NCI-H69 (cell line): ENCODE measurements around the gene ACVR2B.

Source experiments
- DNase-seq: peaks from one replicate; lab custom pipeline; 2025; lab: John Stamatoyannopoulos, UW

Gene ACVR2B

DNA sequence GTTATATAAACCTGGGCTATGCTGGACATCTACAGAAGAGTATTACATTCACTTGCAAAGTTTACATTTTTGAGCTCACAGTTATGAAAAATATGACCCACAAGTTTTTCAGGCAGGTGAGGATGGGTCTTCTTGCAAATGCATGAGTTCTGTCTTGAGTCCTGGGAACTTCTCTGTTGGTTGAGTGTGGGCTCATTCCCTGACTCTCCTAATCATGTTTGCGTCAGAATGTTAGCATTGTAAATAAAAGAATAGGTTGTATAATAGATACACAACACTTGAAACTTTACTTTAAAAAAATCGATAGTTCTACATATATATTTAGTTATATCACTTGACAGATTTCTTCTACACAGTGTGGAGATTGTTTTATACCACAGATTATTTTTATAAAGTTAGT is 35.3 kb downstream of the ACVR2B start:
- DNase-seq: no peak

DNA sequence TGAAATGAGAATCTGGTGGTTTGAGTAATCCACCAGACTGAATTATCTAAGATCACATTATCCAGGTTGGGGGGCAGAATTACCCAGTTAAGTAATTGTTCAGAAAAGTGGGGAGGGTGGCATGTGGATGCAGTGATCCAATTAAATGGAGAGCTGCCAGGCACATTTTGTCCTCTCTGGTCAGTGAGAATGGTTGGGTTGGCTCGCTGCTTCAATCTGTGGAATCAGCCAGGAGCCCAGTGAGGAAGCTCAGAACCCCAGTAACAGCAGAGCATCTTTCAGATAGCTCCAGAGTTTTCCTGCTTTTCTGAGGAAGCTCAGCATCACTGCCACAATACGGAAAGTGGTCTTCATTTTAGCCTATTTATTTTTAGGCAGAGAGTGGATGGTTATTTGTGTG is 36.1 kb downstream of the ACVR2B start:
- DNase-seq: no peak

DNA sequence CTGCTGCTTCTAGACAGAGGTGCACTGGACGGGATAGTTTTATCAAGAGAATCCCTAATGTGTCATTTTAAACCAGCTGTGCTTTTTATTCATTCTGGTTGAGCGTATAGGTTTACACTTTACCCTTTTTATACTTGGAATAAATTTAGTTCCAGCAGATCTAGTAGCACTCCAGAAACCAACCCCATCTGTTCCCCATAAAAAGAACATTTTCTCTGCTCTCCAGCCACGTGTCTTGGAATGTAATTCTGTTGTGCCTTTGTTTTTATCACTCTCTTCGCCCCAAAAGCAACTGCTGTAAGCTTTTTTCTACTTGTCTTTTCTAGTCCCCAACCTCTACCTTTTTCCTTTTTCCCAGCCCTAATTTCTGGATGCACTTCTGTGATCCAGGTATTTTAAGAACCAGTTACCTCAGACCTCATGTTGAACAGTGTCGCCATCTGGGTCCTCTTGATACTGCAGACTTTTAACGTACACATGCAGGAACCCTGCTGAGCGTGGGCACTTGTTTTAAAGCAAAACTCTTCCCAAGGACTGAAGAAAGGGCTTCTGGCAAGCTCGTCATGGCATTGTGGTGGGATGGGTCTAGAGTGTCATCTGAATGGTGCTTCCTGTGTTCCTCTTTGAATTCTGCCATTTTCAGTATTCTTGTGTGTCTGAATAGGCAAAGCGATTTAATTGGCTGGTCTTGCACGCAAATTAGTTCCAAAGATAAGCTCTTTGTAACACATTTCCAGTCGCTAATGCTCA is 36.8 kb downstream of the ACVR2B start:
- DNase-seq: no peak

DNA sequence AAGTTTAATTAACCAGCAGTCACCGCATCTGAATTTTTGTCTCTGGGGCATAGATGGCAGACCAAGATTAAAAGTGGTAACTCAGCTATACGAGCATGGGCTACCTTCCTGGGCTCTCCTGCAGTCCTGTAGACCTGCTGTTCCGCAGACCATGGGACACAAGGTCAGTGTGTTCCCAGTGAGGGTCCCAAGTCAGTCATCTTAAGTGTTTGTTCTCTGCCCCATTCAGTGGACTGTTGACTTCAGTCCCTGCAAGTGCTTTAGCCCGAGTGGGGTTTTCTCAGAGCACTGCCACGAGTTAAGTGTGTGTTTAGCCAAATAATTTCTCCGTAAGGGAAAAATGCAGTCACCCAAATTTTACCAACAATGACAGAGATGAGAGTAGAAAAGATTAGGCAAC is 37.5 kb downstream of the ACVR2B start:
- DNase-seq: no peak

DNA sequence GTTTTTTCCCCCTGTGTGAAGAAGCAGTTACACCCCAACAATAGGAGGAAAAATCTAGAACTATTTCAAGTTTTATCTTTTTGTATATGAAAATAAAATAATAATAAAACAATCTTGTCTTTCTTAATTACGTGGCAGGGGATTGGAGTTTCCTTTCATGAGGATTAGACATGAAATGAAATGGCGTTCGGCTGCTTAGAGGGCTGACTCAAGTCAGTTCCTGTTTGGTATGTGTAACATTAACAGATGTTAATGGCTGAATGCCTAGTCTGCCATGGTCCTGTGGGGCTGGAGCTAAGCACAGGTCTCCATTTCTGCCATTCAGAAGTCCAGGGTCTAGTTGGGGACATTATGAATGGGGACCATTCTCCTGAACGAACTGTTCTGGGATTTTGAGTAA is 39.3 kb downstream of the ACVR2B start:
- DNase-seq: no peak

DNA sequence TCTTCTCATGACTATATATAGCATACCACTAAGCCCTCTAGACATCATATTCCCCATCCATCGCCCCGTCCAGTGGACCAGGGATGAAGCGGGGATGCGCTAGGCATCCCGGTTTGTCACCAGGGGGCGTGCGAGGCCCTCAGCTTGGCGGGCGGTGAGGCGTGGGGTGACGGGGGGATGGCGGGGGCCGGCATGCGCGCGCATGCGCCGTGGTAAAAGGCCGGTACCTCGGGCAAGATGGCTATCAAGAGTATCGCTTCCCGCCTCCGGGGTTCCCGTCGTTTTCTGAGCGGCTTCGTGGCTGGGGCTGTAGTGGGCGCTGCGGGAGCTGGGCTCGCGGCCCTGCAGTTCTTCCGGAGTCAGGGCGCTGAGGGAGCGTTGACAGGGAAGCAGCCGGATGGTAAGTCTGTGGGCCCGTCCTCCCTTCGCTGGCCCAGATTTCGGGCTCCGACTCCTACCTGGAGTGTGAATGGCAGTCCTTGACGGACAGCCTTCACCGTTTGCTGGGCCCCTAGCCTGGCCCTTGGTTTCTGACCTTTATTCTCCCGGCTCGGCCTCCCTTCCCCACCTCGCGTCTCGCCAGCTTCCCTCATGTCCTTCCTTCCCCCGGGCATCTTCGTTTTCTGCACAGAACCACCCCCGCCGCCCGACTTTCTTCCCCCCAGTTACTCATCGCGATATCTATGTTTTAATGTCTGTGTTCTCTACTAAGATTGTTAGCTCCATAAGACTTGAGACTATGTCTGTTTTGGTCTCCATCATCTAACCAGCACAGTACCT is 42.6 kb downstream of the ACVR2B start, which contains the start of gene EXOG:
Gene EXOG, plus strand, starts transcription at position 210 of the 780 bp plus-strand sequence. Its CDS starts 28 bp downstream, at position 238.
- DNase-seq: peak; percentile 90

DNA sequence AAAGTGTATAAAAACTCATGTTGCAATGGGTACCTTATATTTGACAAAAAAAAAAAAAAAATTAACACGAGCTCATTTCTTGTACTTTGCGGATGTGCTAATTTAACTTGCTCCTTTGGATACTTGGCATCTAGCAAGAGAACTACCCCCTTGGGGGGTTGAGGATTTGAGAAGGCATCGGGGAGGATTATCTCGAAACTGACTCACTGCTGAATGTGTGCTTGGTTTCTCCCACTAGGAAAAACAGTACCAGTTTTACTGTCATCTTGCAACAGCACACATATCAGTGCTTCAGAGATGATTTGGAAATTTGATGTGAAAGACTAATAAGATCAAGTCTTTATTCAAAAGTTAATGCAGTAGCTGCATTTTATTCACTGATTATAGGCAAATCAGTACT is 43.3 kb downstream of the ACVR2B start:
- DNase-seq: peak; percentile 49

DNA sequence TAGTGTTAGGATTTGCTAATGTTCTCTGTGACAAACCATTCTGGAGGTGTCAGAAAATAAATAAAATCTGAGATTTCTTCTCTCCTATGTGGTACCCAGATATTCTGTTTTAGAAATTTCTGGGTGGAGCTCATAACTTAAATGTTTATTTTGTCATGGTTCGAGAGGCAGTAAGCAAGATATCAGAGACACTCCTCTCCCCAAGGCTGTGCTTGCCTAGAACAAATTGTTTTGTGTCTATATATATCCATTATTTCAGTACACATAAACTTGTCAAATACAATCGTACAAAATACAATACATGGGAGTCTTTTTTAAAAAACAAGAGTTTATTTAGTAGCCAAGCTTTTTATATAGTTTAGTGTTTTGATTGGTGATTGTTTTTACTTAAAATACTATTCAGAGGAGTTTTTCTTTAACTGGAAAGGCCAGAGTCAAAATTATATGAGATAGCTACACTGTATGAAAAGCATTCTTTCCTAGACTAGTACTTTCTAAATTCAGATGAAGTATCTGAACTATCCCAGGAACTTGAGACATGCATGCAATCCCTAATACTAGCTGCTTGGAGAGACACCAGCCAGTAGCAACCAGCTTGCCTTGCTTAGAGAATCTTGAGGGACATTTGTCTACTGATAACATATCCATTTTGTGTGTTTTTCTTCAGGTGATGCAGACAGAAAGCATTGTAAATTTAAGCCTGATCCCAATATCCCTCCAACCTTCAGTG is 47.2 kb downstream of the ACVR2B start:
- DNase-seq: no peak

DNA sequence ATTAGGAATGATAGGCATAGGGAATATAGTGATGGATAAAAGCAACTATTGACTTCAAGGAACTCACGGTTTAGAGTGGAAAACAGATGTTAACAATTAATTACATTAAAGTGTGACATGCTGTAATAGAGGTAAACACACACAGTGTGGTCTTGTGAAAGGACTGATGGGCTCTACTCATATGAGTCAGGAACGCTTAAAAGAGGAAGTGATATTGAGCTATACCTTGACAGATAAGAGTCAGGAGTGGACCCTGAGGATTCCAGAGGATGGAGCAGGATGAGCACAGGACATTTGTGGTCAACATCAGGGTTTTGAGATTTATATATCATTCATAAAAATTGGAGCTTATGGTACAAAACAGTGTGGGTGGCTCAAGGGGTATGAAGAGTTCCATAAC is 53.4 kb downstream of the ACVR2B start:
- DNase-seq: no peak

DNA sequence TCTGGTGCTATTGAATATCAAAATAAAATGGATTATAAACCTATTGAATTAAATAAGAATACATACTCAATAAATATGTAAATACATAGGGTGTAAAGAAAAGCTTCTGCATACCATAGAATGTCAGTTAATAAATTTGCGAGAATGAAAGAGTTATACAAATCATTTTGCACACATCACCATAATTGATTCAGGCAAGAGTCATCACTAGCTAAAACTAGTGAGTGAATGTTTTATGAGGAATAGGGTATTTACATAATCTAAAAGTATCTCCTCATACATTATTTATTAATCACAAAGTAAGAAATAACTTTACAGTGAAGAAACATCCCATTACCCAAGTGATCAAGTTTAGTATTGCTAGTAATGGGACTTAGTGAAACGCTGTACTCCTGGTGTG is 56.0 kb downstream of the ACVR2B start:
- no peak for DNase-seq

DNA sequence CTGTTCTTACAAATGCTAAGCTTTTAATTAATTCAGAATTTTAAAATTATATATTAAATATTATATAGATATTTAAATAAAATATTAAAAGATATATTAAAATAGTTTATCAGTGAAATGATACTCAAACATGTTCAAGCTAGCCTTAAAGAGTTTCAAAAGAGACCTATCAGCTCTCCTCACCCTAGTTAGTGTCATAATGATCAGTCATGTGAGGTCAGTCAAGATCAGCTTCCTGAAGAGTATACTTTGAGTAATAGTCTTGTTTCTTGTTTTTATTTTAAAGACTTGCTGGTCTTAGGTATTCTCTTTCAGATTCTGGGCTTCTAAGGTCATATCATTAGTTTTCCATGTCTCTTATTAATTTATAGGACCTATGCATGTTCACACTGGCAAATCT is 56.9 kb downstream of the ACVR2B start:
- DNase-seq: no peak

DNA sequence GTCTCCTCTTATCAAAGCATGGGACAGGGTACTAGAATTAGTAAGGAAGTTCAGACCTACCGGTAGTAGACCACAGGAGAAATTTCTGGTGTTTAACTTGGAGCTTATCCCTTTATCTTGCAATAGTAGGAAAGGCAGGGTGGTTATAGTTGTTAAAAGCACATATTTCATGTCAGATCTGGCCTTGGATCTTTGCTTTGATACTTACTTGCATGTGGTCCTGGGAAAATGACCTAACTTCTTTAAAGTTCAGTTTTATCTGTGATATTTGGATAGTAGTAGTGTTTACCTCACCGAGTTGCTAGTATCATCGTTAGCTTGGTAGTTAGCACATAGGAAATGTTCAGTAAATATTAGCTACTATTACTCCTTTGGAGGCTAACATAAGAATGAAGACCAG is 57.9 kb downstream of the ACVR2B start:
- no peak for DNase-seq

DNA sequence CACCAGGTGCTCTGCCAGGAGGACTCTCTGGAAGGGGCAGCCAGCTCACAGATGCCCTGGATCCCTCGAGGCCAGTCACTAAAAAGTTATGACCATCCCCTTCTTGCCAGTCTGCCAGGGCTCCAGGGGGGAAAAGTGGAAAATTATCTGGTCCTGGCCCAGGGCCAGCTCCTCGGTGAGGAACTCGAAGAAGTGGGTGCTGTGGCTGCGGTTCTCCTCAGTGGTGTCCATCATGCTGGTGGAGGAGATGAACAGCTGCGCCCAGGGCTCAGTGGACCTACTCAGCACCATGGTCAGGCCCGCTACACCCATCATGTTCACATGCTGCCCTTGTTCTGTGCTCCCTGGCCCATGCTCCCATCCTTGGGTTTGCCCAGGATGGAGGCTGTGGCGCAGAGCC is 61.7 kb downstream of the ACVR2B start:
- no peak for DNase-seq

DNA sequence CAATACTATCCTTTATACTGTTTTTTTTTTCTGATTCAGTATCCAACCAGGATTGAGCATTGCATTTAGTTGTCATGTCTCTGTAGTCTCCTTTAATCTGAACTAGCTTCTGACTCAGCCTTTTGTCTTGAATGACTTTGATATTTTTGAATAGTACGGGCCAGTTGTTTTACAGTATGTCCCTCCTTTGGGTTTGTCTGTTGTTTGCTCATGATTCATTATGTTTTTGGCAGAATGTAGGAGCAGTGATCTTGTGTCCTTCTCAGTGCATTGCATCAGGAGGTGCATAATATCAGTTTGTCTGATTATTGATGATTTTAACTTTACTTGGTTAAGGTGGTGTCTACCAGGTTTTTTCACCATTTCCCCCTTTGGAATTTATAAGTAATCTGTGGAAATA is 63.0 kb downstream of the ACVR2B start:
- no peak for DNase-seq

DNA sequence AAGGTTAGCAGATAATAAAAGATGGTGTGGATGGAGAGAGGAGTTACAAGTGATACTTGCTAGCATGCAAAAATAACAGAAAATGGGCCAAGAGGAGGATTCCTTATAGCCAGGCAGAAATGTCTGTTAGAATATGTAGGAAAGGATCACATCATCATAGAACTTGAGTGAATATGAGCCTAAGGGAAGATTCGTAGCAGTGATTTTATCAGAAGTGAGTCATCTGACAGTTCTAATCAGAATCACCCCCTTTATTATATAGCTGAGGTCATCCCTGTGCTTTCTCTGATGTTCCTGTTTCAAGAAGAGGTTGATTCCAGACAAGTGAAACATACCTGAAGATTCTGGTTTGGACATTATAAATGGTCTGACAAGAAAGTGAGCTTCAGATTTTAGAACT is 65.3 kb downstream of the ACVR2B start:
- no peak for DNase-seq

DNA sequence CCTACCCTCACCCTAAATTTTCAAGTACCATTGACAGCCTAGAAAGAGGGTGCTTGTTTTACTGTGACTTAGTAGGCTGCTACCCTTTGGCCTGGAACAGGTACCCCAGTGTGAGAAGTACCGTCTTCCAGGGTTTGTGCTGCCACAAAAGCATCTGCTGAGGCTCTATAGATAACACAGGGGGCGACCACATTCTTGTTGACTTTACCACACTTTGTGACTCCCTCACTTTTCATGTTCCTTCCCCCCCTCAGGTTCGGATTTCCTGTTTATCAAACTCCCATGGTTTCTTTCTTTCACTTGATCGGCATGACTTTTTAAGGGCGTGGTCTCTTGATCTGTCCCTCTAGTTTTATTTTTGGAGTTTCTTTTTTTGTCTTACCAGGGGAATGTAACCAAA is 66.0 kb downstream of the ACVR2B start:
- DNase-seq: no peak

DNA sequence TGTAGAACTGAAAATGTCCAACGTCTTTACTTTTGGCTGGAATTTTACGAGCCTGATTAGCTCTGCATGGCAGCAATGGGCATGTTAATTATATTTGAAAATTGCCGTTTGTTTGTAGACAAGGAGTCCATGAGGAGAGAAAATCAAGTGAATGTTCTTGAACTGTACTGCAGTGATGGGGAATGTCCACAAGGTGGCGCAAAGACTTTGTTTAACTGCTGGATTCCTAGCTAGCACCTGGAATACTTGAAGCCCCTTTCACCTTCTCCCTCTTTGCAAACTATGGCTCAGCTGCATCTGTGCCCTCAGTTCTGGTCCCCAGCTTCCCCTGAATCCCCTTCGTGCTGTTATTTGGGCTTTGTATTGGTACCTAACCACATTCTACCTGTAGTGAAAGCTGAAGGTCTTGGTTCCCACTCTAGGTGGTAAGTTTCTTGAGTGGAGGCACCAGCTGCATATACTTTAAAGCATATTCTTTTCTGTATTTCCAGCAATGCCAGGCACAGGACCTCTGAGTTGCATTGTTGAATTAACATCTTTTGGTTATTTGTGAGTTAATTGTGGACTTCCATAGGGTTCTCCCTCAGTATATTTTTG is 67.8 kb downstream of the ACVR2B start:
- DNase-seq: peak; percentile 60

DNA sequence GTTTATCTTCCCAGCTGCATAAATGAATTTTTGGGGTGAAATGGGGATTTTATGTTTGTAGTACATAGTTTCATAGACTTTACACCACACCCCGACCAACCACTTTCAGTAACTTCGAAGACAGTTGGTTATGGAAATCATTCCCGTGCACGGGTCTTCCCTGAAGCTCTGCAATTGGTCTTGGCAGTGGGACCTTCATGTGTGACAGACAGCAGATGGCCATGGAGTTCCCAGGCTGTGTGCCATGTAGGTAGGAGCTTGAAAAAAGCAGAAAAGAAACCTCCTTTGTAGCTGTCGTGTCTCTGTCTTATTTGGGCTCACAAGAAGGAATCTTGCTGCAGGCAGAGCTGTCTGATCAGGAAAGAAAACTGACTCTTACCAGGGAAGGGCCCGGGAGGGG is 68.3 kb downstream of the ACVR2B start:
- DNase-seq: no peak

DNA sequence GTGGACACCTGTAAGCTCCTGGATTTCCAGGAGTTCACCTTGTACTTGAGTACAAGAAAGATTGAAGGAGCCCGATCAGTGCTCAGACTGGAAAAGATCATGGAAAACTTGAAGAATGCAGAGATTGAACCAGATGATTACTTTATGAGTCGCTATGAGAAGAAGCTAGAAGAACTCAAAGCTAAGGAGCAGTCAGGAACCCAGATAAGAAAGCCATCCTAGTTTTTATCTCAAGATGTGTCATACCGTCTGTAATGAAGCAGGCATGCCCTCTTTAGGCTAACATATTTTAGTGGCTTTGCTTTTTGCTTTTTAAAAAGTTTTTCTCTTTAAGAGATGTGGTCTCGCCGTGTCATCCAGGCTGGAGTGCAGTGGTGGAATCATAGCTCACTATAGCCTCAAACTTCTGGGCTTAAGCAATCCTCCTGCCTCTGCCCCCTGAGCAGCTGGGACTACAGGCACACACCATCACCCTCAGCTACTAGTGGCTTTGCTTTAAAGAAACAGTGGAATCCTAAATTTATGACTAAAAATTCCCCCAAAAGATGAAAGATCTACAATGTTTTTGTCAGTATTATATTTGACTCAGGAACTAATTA is 70.5 kb downstream of the ACVR2B start:
- no peak for DNase-seq

DNA sequence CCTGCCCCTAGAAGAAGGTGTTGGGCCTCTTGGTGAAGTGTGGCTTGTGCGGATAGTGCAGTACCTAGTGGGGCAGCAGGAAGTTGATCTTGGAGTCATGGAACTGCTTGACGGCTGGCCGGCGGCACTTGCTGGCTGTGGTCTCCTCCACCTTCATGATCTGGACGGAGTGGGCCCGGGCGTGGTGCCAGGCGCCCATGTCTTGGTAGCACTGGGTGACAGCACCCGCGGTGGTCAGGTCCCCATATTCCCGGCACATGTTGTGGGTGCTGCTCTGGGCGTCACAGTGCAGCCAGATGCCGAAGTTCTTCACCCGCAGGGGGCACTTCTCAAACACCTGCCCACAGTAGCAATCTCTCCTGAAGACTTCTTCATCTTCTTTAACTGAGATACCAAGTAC is 73.1 kb downstream of the ACVR2B start:
- DNase-seq: no peak

DNA sequence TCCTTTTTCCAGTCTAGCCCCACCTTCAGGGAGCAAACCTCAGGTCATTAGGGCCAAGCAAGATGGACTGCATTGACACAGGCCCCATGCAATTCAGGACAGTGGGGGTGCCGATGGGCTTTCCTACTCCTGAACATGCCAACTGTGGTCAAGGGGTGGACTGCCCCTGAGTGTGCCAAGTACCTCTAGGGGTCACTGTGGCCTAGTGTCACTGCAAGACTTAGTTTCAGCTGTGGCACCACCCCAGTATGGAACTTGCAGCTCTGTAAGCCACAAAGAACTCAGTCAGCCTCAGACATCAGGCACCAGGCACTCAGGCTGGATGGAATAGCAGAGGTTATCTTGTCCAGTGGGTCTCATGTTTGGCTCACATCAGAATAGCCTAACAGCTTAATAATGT is 74.8 kb downstream of the ACVR2B start:
- DNase-seq: peak; percentile 2

DNA sequence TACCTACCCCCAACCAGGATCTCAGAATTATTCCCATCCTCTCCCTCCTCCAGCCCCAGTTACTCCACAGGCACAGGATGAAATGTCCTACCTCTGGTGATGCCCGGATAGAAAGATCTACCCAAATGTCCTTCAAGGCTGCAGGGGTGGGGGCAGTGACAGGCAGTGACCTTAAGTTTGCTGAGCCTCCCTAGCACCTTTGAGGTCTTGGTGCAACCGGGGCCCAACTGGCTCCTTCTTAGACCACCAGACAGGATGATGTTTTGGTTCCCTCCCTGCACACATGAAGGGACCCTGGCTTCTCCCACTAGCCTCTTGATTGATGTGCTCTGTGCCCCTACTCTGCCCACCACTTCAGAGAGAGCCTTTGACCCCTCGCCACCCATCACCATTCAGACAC is 78.8 kb downstream of the ACVR2B start:
- no peak for DNase-seq
